SJSA1 (cell line): ENCODE results near the gene SKP1. TPM values are rescaled to one million over a fixed set of nuclear protein-coding genes. Genes with fewer than 3 reads are reported as not detected.
"Not testable (repeated sequence)": the region's sequence is repeated elsewhere in the genome, so short reads cannot be mapped to it uniquely, and the experiment has no call there.

Source experiments
- DNase-seq, 2 experiments: peaks; one replicate each; pipeline ENCODE4 v3.0.0-alpha.2; 2015 to 2020; ENCODE audit warnings: low spot score in 2 of 2, low read depth in 1 of 2
- H3K27ac ChIP-seq: fragments of 250-450 bp; sonication (Bioruptor Pico); 2 replicates; pipeline ENCODE4 v1.5.1; 2020; ENCODE audit warnings: mild to moderate bottlenecking, moderate library complexity
- H3K27me3 ChIP-seq: fragments of 250-450 bp; sonication (Bioruptor Pico); replicated peaks from 2 replicates; pipeline ENCODE4 v1.5.1; 2020; ENCODE audit warnings: mild to moderate bottlenecking, moderate library complexity
- H3K36me3 ChIP-seq: fragments of 250-450 bp; sonication (Bioruptor Pico); 2 replicates; pipeline ENCODE4 v1.5.1; 2020; ENCODE audit warnings: mild to moderate bottlenecking
- H3K4me1 ChIP-seq: fragments of 250-450 bp; sonication (Bioruptor Pico); replicated peaks from 2 replicates; pipeline ENCODE4 v1.6.1; 2021; ENCODE audit warnings: mild to moderate bottlenecking
- H3K4me3 ChIP-seq: fragments of 250-450 bp; sonication (Bioruptor Pico); 2 replicates; pipeline ENCODE4 v1.5.1; 2020; ENCODE audit warnings: mild to moderate bottlenecking
- H3K9me3 ChIP-seq: fragments of 250-450 bp; sonication (Bioruptor Pico); replicated peaks from 2 replicates; pipeline ENCODE4 v1.5.1; 2020; ENCODE audit warnings: mild to moderate bottlenecking
- total RNA-seq: library from RNA; depleted of rRNA; stranded (reverse); fragments of >200 nt; shearing (Covaris generic); gene quantifications from 2 replicates; pipeline ENCODE4 v1.2.3, GENCODE V29; 2014

SKP1 gene
- total RNA-seq, 1 experiment from 2014 or later = 636 TPM

DNA sequence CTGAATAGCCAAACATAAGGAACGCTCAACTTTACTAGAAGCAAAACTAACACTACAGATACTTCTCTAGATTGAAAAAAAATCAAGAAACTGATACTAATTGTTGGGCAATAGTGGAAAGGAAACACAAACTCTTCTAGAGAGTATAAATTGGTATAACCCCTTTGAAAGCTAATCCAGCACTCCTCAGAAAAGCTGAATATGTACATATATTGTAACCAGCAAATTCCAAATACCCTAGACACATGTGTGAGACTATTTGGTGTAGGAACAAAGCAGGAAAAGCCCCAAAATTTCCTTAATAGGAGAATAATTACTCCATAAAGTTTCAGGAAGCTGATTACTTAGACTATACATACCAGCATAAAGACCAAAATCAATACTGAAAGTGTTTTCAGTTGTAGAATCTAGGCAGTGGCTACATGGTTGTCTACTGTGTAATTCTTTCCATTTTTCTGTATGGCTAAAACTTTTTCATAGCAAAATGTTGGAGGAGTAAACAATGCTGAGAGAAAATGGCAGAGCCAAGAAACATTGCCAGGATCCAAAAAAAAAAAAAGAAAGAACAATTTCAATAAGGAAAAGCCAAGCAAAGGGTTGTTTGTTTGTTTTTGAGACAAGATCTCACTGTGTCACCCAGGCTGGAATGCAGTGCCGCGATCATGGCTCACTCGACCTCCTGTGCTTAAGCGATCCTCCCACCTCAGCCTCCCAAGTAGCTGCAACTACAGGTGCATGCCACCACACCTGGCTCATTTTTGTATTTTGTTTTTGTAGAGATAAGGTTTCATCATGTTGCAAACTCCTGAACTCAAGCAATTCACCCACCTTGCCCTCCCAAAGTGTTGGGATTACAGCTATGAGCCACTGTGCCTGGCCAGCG, 15.0 kb downstream of the SKP1 start:
- H3K4me3 ChIP-seq = no peak overlapping the region
- no peak overlapping the region for H3K27ac ChIP-seq
- H3K4me1 ChIP-seq = no peaks in the 10 kb centered on the region
- H3K27me3 ChIP-seq = no peaks in the 10 kb centered on the region
- DNase-seq = peak in 1 of 2 experiments; percentile 45
- no peaks in the 10 kb centered on the region; the same call in 1 of the 2 replicates for H3K9me3 ChIP-seq
- H3K36me3 ChIP-seq = peaks cover 96% of the 10 kb centered on the region

DNA sequence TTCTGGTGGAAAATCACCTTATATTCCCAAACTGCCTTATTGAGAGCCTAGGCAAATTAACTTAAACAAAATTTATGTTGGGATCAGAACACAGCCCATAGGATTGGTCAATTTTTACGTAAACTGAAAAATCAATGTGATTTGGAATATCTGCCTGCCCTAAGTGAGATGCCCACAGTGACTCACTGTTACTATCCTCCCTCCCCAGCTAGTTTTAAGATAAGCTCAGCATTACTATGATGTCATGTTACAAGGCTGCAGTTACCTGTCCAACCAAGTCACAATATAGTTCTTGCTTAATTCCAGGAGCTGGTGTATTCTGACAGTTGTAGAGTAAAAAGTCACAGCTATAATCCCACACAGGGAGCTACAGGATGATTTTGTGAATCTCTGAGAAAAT, 23.1 kb downstream of the SKP1 start:
- no peaks in the 10 kb centered on the region for H3K27me3 ChIP-seq
- H3K27ac ChIP-seq = no peak overlapping the region
- no peak for DNase-seq
- peaks cover 98% of the 10 kb centered on the region for H3K36me3 ChIP-seq
- no peaks in the 10 kb centered on the region for H3K4me1 ChIP-seq
- H3K4me3 ChIP-seq = no peak overlapping the region
- H3K9me3 ChIP-seq = no peaks in the 10 kb centered on the region

DNA sequence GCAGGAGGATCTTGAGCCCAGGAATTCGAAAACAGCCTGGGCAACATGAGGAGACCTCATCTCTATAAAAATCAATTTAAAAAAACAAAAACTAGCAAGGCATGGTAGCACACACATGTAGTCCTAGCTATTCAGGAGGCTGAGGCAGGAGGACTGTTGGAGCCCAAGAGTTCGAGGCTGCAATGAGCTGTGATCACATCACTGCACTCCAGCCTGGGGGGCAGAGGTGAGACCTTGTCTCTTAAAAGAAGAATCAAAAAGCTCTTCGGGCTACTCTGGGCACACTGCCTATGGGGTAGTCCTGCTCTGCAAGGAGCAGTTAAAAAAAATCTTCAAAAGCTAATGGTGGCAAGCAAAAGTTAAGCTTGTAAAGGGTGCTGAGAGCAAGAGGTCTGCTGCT, 23.5 kb downstream of the SKP1 start:
- no peaks in the 10 kb centered on the region for H3K27me3 ChIP-seq
- no peaks in the 10 kb centered on the region for H3K4me1 ChIP-seq
- H3K27ac ChIP-seq = no peak overlapping the region
- peak in 1 of 2 experiments; percentile 36 for DNase-seq
- no peak overlapping the region for H3K4me3 ChIP-seq
- H3K36me3 ChIP-seq = peaks cover 98% of the 10 kb centered on the region
- H3K9me3 ChIP-seq = no peaks in the 10 kb centered on the region

DNA sequence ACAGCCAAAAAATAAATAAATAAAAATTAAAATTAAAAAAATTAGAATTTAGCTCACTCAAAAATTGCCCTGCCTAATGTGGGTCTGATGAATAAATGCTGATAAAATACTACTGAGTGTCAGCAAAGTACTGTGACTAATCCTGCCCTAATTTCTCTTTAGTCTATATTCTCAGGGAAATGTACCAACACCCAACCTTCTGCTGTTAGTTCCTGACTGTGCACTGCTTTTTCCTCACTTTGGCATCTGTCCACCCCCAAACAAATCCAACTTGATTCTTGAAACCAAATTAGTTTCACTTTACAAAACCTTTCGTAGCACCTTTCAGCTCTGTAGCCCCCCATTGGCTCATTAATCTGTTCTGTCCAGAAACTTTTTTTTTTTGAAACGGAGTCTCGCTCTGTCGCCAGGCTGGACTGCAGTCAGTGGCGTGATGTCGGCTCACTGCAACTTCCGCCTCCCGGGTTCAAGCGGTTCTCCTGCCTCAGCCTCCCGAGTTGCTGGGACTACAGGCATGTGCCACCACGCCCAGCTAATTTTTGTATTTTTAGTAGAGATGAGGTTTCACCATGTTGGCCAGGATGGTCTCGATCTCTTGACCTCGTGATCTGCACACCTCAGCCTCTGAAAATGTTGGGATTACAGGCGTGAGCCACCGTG, 24.4 kb downstream of the SKP1 start:
- DNase-seq, H3K27ac ChIP-seq, H3K27me3 ChIP-seq, H3K4me3 ChIP-seq, H3K9me3 ChIP-seq, H3K4me1 ChIP-seq: not testable (repeated sequence)
- peaks cover 96% of the 10 kb centered on the region for H3K36me3 ChIP-seq

DNA sequence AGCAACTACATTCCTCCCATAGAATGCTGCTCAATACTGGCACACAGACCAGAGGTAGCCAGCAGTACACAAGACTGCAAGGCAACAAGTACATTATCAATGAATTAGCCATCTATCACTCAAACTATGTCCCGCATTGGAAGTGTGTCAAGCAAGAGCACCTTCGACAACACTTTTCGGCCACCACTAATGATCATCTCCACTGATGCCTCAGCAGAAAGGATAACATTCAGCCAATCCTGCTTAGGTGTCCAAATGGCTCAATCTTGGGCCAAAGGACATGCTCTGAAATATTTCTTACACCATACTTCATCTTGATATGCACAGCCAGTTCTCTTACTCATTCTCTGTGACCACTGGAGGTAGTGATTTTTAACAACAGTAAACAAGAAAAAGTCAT, 25.0 kb downstream of the SKP1 start:
- DNase-seq = no peak
- no peak overlapping the region for H3K4me3 ChIP-seq
- H3K27ac ChIP-seq = no peak overlapping the region
- peaks cover 5% of the 10 kb centered on the region for H3K4me1 ChIP-seq
- no peaks in the 10 kb centered on the region for H3K27me3 ChIP-seq
- no peaks in the 10 kb centered on the region for H3K9me3 ChIP-seq
- peaks cover 96% of the 10 kb centered on the region for H3K36me3 ChIP-seq

DNA sequence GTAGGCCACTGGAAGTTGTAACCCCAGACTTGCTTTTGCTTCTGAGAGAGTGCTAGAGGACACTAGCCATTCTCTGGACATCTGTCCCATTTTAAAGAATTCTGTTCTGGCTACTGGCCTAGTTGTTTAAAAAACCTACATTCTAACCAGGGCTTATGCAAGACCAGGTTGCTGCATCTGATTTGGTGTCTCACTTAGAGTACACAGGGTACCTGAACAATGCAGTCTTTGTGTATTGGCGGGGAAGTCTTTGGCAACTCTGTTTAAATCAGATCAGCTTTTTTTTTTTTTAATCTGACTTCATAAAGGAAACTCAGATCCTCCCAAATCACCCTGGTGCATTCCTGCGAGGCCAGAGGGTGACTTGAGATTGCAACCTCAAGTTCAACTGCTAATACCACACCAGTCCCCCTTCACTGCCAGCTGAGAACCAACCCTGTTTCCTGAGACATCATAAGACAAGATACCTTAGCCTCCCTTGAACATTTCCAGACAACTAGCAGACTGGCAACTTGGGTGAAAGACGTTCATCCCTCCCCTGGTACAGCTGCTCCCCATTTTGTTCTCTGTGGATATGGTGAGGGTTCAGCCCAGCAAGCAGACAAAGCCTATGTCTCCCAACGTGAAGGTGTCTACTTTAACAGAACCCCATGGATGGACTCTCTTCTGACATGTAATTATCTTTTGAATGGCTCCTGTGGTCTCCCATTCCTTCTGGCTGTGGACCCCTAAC, 27.0 kb downstream of the SKP1 start:
- DNase-seq = peak in 1 of 2 experiments; percentile 34
- Histone ChIP-seq H3K4me3 (no peak overlapping the region), H3K9me3 (no peaks in the 10 kb centered on the region), H3K27me3 (no peaks in the 10 kb centered on the region), H3K36me3 (peaks cover 96% of the 10 kb centered on the region), H3K27ac (no peak overlapping the region), H3K4me1 (peaks cover 13% of the 10 kb centered on the region)

DNA sequence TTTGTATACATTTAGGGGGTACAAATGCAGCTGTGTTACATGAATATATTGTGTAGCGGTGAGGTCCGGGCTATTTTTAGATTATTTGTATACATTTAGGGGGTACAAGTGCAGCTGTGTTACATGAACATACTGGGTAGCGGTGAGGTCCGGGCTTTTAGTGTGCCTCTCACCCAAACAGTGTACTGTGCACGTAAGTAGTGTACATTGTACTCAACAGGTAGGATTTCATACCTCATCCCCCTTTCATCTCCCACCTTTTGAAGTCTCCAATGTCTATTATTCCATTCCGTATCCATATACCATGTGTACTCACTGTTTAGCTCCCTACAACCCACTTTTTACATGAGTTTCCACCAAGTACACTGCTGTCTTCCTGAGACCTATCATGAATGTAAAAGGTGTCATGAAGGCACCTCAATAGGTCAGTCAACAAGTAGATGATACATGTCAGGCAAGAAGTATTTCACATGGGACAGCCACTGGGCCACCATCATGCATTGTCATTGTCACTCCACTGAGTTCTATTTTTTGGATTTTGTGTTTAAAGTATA, 27.7 kb downstream of the SKP1 start:
- Histone ChIP-seq H3K4me1 (peaks cover 13% of the 10 kb centered on the region), H3K36me3 (peaks cover 99% of the 10 kb centered on the region), H3K27me3 (no peaks in the 10 kb centered on the region), H3K9me3 (no peaks in the 10 kb centered on the region), H3K4me3 (no peak overlapping the region), H3K27ac (no peak overlapping the region)
- peak in 1 of 2 experiments; percentile 12 for DNase-seq

DNA sequence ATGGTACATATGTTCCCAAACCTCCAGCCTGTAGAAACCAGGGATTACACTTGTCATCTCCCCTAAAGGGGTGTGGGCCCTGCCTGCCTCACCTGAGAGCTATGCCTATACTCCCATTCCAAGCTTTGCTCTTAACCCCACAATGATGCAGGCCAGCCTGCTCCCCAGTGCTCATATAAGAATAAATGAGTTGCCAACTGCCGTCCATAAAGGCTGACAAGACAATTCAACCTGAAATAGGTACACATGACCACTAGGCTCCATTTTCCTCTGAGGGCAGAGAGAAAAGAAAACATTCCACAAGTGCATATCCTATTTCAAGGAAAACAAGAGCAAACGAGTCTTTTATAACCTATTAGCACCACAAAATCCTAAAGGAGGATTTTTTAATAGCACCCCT, 28.4 kb downstream of the SKP1 start:
- Histone ChIP-seq H3K27ac (no peak overlapping the region), H3K4me3 (no peak overlapping the region), H3K9me3 (no peaks in the 10 kb centered on the region), H3K36me3 (peaks cover 99% of the 10 kb centered on the region), H3K27me3 (no peaks in the 10 kb centered on the region), H3K4me1 (peaks cover 13% of the 10 kb centered on the region)
- peak in 1 of 2 experiments; percentile 40 for DNase-seq

DNA sequence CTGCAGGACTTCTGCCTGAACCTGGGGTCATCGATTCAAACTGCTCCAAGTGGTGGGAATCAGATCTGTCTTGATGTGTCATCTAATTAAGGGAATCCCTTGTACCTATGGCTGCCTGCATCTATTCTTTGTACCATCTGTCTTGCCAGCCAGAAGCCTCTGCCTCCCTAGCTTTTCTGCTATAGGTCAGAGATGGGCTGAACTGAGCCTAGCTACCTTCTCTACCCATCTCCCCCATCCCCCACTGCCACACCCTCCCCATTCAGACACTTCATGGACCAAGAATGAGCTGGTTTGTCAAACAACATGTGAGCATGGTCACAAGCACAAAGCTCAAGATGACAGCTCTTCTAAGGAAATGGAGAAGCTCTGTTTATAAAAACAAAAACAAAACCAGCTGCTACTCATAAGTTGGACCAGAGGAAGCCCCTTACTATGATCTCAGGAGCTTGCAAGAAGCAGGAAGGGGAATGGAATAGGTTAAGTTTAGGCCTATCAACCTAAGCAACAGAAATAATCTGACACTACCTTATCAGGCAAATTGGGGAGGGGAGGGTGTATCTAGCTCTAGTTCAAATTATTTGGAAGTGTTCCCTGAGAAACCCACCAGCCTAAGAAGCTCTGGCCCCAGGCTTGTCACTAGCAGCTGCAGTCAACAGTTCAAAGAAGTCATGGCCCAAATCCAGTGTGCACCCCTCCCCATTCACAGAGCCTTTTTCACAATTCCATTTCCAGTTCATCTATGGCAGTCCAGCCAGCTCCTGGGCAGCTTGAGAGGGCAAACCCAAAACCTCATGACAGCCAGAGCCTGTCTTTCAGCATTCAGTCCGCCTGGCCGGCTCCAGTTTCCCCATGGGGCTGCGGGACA, 29.9 kb downstream of the SKP1 start:
- H3K27me3 ChIP-seq = no peaks in the 10 kb centered on the region
- no peaks in the 10 kb centered on the region for H3K9me3 ChIP-seq
- H3K27ac ChIP-seq = no peak overlapping the region
- peaks cover 13% of the 10 kb centered on the region for H3K4me1 ChIP-seq
- H3K4me3 ChIP-seq = no peak overlapping the region
- DNase-seq = peak in 1 of 2 experiments; percentile 52
- H3K36me3 ChIP-seq = peaks cover 96% of the 10 kb centered on the region

DNA sequence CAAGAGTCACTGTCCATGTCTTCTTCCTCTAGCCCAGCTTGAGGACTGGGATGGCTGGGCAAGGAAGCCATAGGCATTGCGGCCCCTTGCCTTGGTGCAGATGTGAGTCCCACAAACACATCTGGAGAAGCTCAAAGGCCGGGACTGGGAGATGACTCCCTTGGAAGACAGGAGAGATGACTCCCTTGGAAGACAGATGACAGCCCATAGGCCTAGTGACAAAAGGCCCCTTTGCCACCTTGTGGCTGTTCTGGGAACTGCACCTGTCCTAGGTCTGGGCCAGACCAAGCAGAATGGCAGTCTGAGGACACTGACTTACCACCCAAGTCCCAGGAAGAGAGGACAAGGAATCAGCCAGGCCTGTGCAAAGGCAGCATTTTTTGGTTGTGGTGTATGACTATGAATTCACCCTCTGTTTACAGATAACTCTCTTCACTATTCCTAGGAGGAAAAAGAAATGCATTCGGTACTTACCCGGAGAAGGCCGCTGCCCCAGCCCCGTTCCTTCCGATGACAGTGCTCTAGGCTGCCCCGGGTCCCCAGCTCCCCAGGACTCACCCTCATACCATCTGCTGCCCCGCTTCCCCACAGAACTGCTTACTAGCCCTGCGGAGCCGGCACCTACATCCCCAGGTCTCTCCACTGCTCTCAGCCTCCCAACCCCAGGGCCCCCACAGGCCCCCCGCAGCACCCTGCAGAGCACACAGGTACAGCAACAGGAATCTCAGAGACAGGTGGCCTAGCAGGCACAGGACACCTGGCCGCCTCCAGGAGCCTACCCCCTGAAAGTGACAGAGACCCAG, 30.8 kb downstream of the SKP1 start:
- H3K36me3 ChIP-seq = peaks cover 96% of the 10 kb centered on the region
- no peaks in the 10 kb centered on the region for H3K27me3 ChIP-seq
- no peak overlapping the region for H3K4me3 ChIP-seq
- peak; percentile 80 to 90 for DNase-seq
- H3K9me3 ChIP-seq = no peaks in the 10 kb centered on the region
- peaks cover 14% of the 10 kb centered on the region for H3K4me1 ChIP-seq
- no peak overlapping the region for H3K27ac ChIP-seq

DNA sequence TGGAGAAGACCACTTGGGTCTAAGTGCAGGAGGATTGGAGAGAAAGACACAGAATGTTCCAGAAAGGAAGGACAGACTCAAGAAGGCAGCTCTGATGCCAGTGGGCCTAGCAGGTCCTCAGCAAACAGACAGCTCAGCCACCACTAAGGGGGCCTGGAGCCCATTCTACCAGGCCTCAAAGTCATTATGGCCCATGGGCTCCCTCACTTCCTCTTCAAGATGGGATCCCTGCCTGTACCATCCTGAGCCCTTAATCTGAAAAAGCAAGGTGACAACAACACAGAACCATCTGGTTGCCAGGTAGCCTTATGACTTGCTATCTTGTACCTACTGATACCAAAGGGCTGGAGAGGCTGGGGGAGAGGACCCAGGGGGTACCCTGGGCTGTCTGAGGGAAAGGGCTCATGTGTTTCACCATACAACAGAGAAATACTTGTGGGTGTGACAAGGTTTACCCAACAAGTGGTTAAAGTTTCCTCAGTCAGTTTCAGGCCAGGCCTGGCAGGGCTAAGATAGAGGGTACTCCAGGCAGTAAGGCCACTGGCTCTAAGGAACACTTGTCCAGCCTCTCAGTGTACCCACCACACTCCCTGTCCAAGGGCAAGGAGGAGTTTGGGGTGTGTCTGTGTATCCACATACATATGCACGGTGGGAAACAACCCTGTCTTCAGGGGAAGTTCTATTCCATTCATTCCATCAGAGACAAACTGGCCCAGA, 31.6 kb downstream of the SKP1 start:
- H3K4me3 ChIP-seq = no peak overlapping the region
- DNase-seq = peak in 1 of 2 experiments; percentile 38
- H3K4me1 ChIP-seq = peaks cover 22% of the 10 kb centered on the region
- peaks cover 96% of the 10 kb centered on the region for H3K36me3 ChIP-seq
- H3K27me3 ChIP-seq = no peaks in the 10 kb centered on the region
- no peak overlapping the region for H3K27ac ChIP-seq
- H3K9me3 ChIP-seq = no peaks in the 10 kb centered on the region
